Stomach (tissue), 9 donors: ENCODE measurements around the gene SOX5. TPM values are rescaled to one million over a fixed set of nuclear protein-coding genes. Genes with fewer than 3 reads are reported as not detected.

Experiments
- DNase-seq, 2 donors: peaks; one replicate each; pipeline versions ENCODE4 v3.0.0 to v3.0.0-alpha.2; 2013 to 2019
- H3K27ac ChIP-seq, 5 donors: fragments of 200-600 bp in 4 of 5; sonication (generic) in 4 of 5; one replicate each; pipeline ENCODE4 v1.5.1; 2013 to 2019; ENCODE audit warnings: mild to moderate bottlenecking in 1 of 5, moderate library complexity in 1 of 5
- H3K27me3 ChIP-seq, 3 donors: fragments of 200-600 bp; sonication (generic); one replicate each; pipeline ENCODE4 v1.5.1; 2017 to 2019; ENCODE audit warnings: mixed run types in 1 of 3
- H3K36me3 ChIP-seq, 4 donors: fragments of 200-600 bp; sonication (generic); 1 replicate in 3 of 4; 2 replicates in 1 of 4; pipeline ENCODE4 v1.5.1; 2016 to 2019
- H3K4me1 ChIP-seq, 4 donors: fragments of 200-600 bp; sonication (generic); one replicate each; pipeline ENCODE4 v1.5.1; 2016 to 2019
- H3K4me3 ChIP-seq, 4 donors: fragments of 200-600 bp; sonication (generic) in 3 of 4; one replicate each; pipeline ENCODE4 v1.5.1; 2016 to 2019; ENCODE audit warnings: mild to moderate bottlenecking in 1 of 4
- H3K9me3 ChIP-seq, 4 donors: fragments of 200-600 bp; sonication (generic); one replicate each; pipeline ENCODE4 v1.5.1; 2016 to 2019
- CTCF ChIP-seq, 7 experiments: fragments of 450-650 bp in 4 of 7; fragments of 200-600 bp in 3 of 7; sonication (generic) in 3 of 7; IDR thresholded peaks; one replicate each; pipeline ENCODE4 v1.5.1; 2016 to 2019; ENCODE audit warnings: antibody characterized with exemption in 7 of 7, control low read depth in 2 of 7, mild to moderate bottlenecking in 1 of 7
- EP300 ChIP-seq: sonication (generic); formaldehyde crosslinking; IDR thresholded peaks from one replicate; pipeline ENCODE4 v1.6.1; 2017; ENCODE audit warnings: antibody characterized with exemption
- POLR2A ChIP-seq, 4 donors: fragments of 450-650 bp; IDR thresholded peaks; one replicate each; pipeline ENCODE4 v1.6.1; 2016; ENCODE audit warnings: antibody characterized with exemption in 4 of 4, control low read depth in 2 of 4, mild to moderate bottlenecking in 1 of 4, moderate library complexity in 1 of 4
- POLR2AphosphoS5 ChIP-seq, 3 donors: sonication (generic); formaldehyde crosslinking; IDR thresholded peaks; one replicate each; pipeline ENCODE4 v1.6.1; 2016; ENCODE audit warnings: antibody characterized with exemption in 3 of 3
- WGBS, 5 donors: extraction: QIAGEN DNeasy Blood & Tissue Kit in 3 of 5; methylation state at CpG; one replicate each; pipeline versions ENCODE4 v1.1.5 to v1.1.7; 2013 to 2018; 5-methylcytosine and 5-hydroxymethylcytosine counted together
- intact Hi-C: fragments of 100-400 bp; cut with DNase I; formaldehyde crosslinking; loops from one replicate; pipeline ENCODE4 v1.15.1; 2023; ENCODE audit warnings: low total_unique reads
- polyA plus RNA-seq, 3 donors: library from polyadenylated mRNA; stranded (reverse); fragments of 200-250 nt; gene quantifications; one replicate each; pipeline ENCODE4 v1.2.3, GENCODE V29; 2013
- total RNA-seq, 5 donors: library from RNA; depleted of rRNA; stranded (reverse); fragments of >200 nt; gene quantifications; one replicate each; pipeline versions ENCODE4 v1.1.0 to v1.2.3, GENCODE V29; 2014 to 2016
- donor health status: healthy with polysubstance abuse.
- donor health status: Bipolar disorder and iron deficiency.
- donor health status: healthy.

The SOX5 gene
- total and polyA plus RNA-seq, 8 donors: 0.85 to 57.2 (median 4.6) TPM

GRCh38 chr12:23771240-23771949 is 178.1 kb downstream of the SOX5 start:
- H3K36me3 ChIP-seq: no peaks in the 10 kb centered on the region
- no peak overlapping the region for H3K4me3 ChIP-seq
- intact Hi-C loops: no loop called here
- no peak overlapping the region for H3K27ac ChIP-seq
- H3K4me1 ChIP-seq: peaks cover 0 to 11% (median 2%) of the 10 kb centered on the region in 4 donors
- WGBS, 5 donors: 25 to 57% (median 46%) methylated on average over 5 of the region's 5 CpGs
- no peaks in the 10 kb centered on the region for H3K9me3 ChIP-seq
- TF ChIP-seq POLR2A (IDR thresholded peaks at IDR 0.05) (no peak), CTCF (IDR thresholded peaks at IDR 0.05) (no peak), POLR2AphosphoS5 (IDR thresholded peaks at IDR 0.05) (no peak), EP300 (no peak)
- DNase-seq: peak in 1 of 2 donors; percentile 56
- H3K27me3 ChIP-seq: no peaks in the 10 kb centered on the region

- no peaks in the 10 kb centered on the region for H3K9me3 ChIP-seq
- TF ChIP-seq EP300: no peak
- no peak for TF ChIP-seq POLR2A (IDR thresholded peaks at IDR 0.05)
- no peak overlapping the region for H3K27ac ChIP-seq
- H3K27me3 ChIP-seq: no peaks in the 10 kb centered on the region
- peaks cover 0 to 11% (median 2%) of the 10 kb centered on the region in 4 donors for H3K4me1 ChIP-seq
- DNase-seq: no peak
- intact Hi-C loops: no loop called here
- no peaks in the 10 kb centered on the region for H3K36me3 ChIP-seq
- no peak overlapping the region for H3K4me3 ChIP-seq
- 73 to 83% (median 79%) methylated on average over 3 of the region's 3 CpGs for WGBS, 5 donors
These were observed 179.1 kb downstream of the SOX5 start for GRCh38 chr12:23770202-23770938.

- TF ChIP-seq POLR2AphosphoS5 (IDR thresholded peaks at IDR 0.05) (no peak), CTCF (IDR thresholded peaks at IDR 0.05) (no peak), POLR2A (IDR thresholded peaks at IDR 0.05) (no peak), EP300 (no peak)
- no peaks in the 10 kb centered on the region for H3K9me3 ChIP-seq
- no peaks in the 10 kb centered on the region for H3K36me3 ChIP-seq
- H3K4me1 ChIP-seq: peaks cover 0 to 11% (median 2%) of the 10 kb centered on the region in 4 donors
- no peak overlapping the region for H3K4me3 ChIP-seq
- no peak for DNase-seq
- no peaks in the 10 kb centered on the region for H3K27me3 ChIP-seq
- H3K27ac ChIP-seq: no peak overlapping the region
- 92 to 94% (median 94%) methylated on average over 2 of the region's 2 CpGs for WGBS, 5 donors
- intact Hi-C loops: no loop called here
These were observed 181.6 kb downstream of the SOX5 start for GRCh38 chr12:23767834-23768233.

- no peak for TF ChIP-seq POLR2A (IDR thresholded peaks at IDR 0.05)
- no peak for TF ChIP-seq CTCF (IDR thresholded peaks at IDR 0.05)
- no peak for TF ChIP-seq EP300
- no peak for TF ChIP-seq POLR2AphosphoS5 (IDR thresholded peaks at IDR 0.05)
- DNase-seq: no peak
- WGBS, 5 donors: 84 to 98% (median 89%) methylated on average over 1 of the region's 1 CpG
These were observed 185.7 kb downstream of the SOX5 start for GRCh38 chr12:23763724-23764123.

More at GRCh38 chr12:23763724-23764123, 185.7 kb downstream of the SOX5 start:
- Histone ChIP-seq H3K9me3 (no peaks in the 10 kb centered on the region), H3K27ac (no peak overlapping the region), H3K27me3 (no peaks in the 10 kb centered on the region), H3K4me1 (peaks cover 0 to 13% (median 5%) of the 10 kb centered on the region in 4 donors), H3K4me3 (no peak overlapping the region), H3K36me3 (no peaks in the 10 kb centered on the region)
- intact Hi-C loops: no loop called here
